Liver (tissue), 9 donors: ENCODE measurements around the gene NEFH. TPM values are rescaled to one million over a fixed set of nuclear protein-coding genes. Genes with fewer than 3 reads are reported as not detected.

Experiments used
- DNase-seq: peaks from one replicate; pipeline ENCODE4 v3.0.0-alpha.2; 2017; ENCODE audit warnings: low spot score
- H3K27ac ChIP-seq, 2 donors: one replicate each; pipeline ENCODE4 v1.7.0; 2013; ENCODE audit warnings: inconsistent platforms in 2 of 2, low read length in 2 of 2, control low read depth in 1 of 2, low read depth in 1 of 2, mild to moderate bottlenecking in 1 of 2
- H3K27me3 ChIP-seq, 4 donors: one replicate each; pipeline versions ENCODE4 v1.6.1 to v1.7.0; 2013; ENCODE audit warnings: low read length in 3 of 4, inconsistent platforms in 1 of 4, mild to moderate bottlenecking in 1 of 4, moderate library complexity in 1 of 4; ENCODE audit not compliant: control insufficient read depth in 4 of 4, insufficient read depth in 4 of 4
- H3K36me3 ChIP-seq, 4 donors: one replicate each; pipeline versions ENCODE4 v1.6.1 to v1.7.0; 2013; ENCODE audit warnings: low read length in 3 of 4, mild to moderate bottlenecking in 3 of 4, low read depth in 1 of 4, moderate library complexity in 1 of 4; ENCODE audit not compliant: control insufficient read depth in 4 of 4, insufficient read depth in 3 of 4
- H3K4me1 ChIP-seq, 4 donors: one replicate each; pipeline versions ENCODE4 v1.6.1 to v1.7.0; 2013; ENCODE audit warnings: low read length in 3 of 4, mild to moderate bottlenecking in 3 of 4, moderate library complexity in 1 of 4; ENCODE audit not compliant: control insufficient read depth in 4 of 4, insufficient read depth in 4 of 4
- H3K4me3 ChIP-seq, 3 donors: one replicate each; pipeline versions ENCODE4 v1.6.1 to v1.7.0; 2013; ENCODE audit warnings: low read length in 3 of 3, control low read depth in 1 of 3, low read depth in 1 of 3, mild to moderate bottlenecking in 1 of 3
- H3K9ac ChIP-seq, 2 donors: one replicate each; pipeline ENCODE4 v1.7.0; 2013; ENCODE audit warnings: low read length in 2 of 2, mild to moderate bottlenecking in 2 of 2, moderate library complexity in 2 of 2, control low read depth in 1 of 2, low read depth in 1 of 2
- H3K9me3 ChIP-seq, 4 donors: one replicate each; pipeline versions ENCODE4 v1.6.1 to v1.7.0; 2013; ENCODE audit warnings: low read length in 3 of 4; ENCODE audit not compliant: control insufficient read depth in 4 of 4
- EGR1 ChIP-seq, 2 donors: IDR thresholded peaks; 2 replicates each; pipeline ENCODE4 v1.6.1; 2016 to 2018; ENCODE audit warnings: antibody characterized with exemption in 2 of 2, low read depth in 2 of 2
- FOXA1 ChIP-seq: IDR thresholded peaks from 2 replicates; pipeline ENCODE4 v1.6.1; 2016; ENCODE audit warnings: antibody characterized with exemption
- FOXA2 ChIP-seq: IDR thresholded peaks from 2 replicates; pipeline ENCODE4 v1.6.1; 2016; ENCODE audit warnings: antibody characterized with exemption
- GABPA ChIP-seq, 2 donors: IDR thresholded peaks in 1 of 2; conservative IDR thresholded peaks in 1 of 2; 2 replicates each; pipeline ENCODE4 v1.6.1; 2016; ENCODE audit warnings: antibody characterized with exemption in 2 of 2, mild to moderate bottlenecking in 1 of 2, moderate library complexity in 1 of 2
- HNF4A ChIP-seq, 2 donors: conservative IDR thresholded peaks; 2 replicates each; pipeline ENCODE4 v1.6.1; 2016; ENCODE audit warnings: antibody characterized with exemption in 2 of 2, mild to moderate bottlenecking in 2 of 2
- JUND ChIP-seq, 2 donors: IDR thresholded peaks; 2 replicates each; pipeline ENCODE4 v1.6.1; 2016; ENCODE audit warnings: antibody characterized with exemption in 2 of 2
- NR2F2 ChIP-seq: IDR thresholded peaks from 2 replicates; pipeline ENCODE4 v1.6.1; 2016; ENCODE audit warnings: antibody characterized with exemption
- RAD21 ChIP-seq, 2 donors: IDR thresholded peaks; 2 replicates each; pipeline ENCODE4 v1.6.1; 2016; ENCODE audit warnings: antibody characterized with exemption in 2 of 2, mild to moderate bottlenecking in 2 of 2
- RXRA ChIP-seq, 2 donors: IDR thresholded peaks; 2 replicates each; pipeline ENCODE4 v1.6.1; 2017 to 2018; ENCODE audit warnings: antibody characterized with exemption in 2 of 2, mild to moderate bottlenecking in 1 of 2
- SP1 ChIP-seq: IDR thresholded peaks from 2 replicates; pipeline ENCODE4 v1.6.1; 2018; ENCODE audit warnings: antibody characterized with exemption, mild to moderate bottlenecking
- TAF1 ChIP-seq: conservative IDR thresholded peaks from 2 replicates; pipeline ENCODE4 v1.6.1; 2016; ENCODE audit warnings: antibody characterized with exemption, mild to moderate bottlenecking
- YY1 ChIP-seq: IDR thresholded peaks from 2 replicates; pipeline ENCODE4 v1.6.1; 2016; ENCODE audit warnings: antibody characterized with exemption, mild to moderate bottlenecking
- WGBS: extraction: QIAGEN DNeasy Blood & Tissue Kit; methylation state at CpG from one replicate; pipeline ENCODE4 v1.1.7; 2013; 5-methylcytosine and 5-hydroxymethylcytosine counted together
- polyA plus RNA-seq, 2 donors: library from polyadenylated mRNA; stranded (reverse) in 1 of 2; unstranded in 1 of 2; fragments of 200-250 nt in 1 of 2; fragments of >200 nt in 1 of 2; fragmentation: Nextera tagmentation in 1 of 2; extraction: Ambion mirVana in 1 of 2; gene quantifications; one replicate each; pipeline versions ENCODE4 v1.2.1 to v1.2.3, GENCODE V29; 2013 to 2015
- total RNA-seq, 2 donors: library from RNA; depleted of rRNA; stranded (reverse); fragments of >200 nt; gene quantifications; one replicate each; pipeline ENCODE4 v1.2.3, GENCODE V29; 2014
- TF ChIP-seq, protein P1 (sequence below): IDR thresholded peaks from 2 replicates; pipeline ENCODE4 v1.6.1; 2016; ENCODE audit warnings: antibody characterized with exemption
- TF ChIP-seq, protein P2 (sequence below): IDR thresholded peaks from 2 replicates; pipeline ENCODE4 v1.6.1; 2016; ENCODE audit warnings: antibody characterized with exemption
- TF ChIP-seq, protein P3 (sequence below): fragments of 150-350 bp; IDR thresholded peaks from 2 replicates; pipeline ENCODE4 v1.5.1; 2017; ENCODE audit warnings: improper control_type of control experiment, low read depth, low read length; ENCODE audit not compliant: missing input control
- TF ChIP-seq, protein P4 (sequence below): IDR thresholded peaks from 2 replicates; pipeline ENCODE4 v1.6.1; 2016; ENCODE audit warnings: antibody characterized with exemption
- donor health status: healthy.
- donor health status: healthy.
- donor health status: healthy.
- donor health status: healthy.
- donor health status: healthy.

Gene NEFH
- total and polyA plus RNA-seq, 4 donors, result 0.04 to 1.6 (median 0.21) TPM

DNA sequence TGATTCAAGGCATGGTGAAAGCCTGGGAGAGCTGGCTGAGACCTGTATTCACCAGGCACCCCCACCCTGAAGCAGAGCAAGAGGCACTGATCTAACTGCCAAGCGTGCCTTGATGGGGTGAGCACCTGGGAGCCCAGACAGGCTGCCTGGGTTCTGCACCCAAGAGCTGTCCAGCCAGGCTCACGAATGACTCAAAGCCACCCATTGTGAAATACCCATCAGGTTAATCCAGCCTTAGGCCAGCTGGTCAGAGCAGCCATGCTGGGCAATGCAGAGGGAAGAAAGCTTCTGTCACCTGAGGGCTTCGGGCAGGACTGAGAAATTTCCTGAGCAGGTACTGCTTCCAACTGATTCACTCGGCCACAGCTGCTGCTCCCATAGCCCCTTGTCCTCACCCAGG is 51.4 kb downstream of the NEFH start:
- TF ChIP-seq, protein P1, sequence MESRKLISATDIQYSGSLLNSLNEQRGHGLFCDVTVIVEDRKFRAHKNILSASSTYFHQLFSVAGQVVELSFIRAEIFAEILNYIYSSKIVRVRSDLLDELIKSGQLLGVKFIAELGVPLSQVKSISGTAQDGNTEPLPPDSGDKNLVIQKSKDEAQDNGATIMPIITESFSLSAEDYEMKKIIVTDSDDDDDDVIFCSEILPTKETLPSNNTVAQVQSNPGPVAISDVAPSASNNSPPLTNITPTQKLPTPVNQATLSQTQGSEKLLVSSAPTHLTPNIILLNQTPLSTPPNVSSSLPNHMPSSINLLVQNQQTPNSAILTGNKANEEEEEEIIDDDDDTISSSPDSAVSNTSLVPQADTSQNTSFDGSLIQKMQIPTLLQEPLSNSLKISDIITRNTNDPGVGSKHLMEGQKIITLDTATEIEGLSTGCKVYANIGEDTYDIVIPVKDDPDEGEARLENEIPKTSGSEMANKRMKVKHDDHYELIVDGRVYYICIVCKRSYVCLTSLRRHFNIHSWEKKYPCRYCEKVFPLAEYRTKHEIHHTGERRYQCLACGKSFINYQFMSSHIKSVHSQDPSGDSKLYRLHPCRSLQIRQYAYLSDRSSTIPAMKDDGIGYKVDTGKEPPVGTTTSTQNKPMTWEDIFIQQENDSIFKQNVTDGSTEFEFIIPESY, result no peak
- no peak for TF ChIP-seq TAF1
- TF ChIP-seq FOXA2, result no peak
- TF ChIP-seq JUND (IDR thresholded peaks at IDR 0.05), result no peak
- no peak for TF ChIP-seq GABPA (IDR thresholded peaks at IDR 0.05 in 1 of 2, conservative IDR thresholded peaks at IDR 0.05 in 1 of 2)
- TF ChIP-seq RAD21 (IDR thresholded peaks at IDR 0.05), result no peak
- no peak for TF ChIP-seq YY1
- TF ChIP-seq, protein P2, sequence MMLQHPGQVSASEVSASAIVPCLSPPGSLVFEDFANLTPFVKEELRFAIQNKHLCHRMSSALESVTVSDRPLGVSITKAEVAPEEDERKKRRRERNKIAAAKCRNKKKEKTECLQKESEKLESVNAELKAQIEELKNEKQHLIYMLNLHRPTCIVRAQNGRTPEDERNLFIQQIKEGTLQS, result no peak
- TF ChIP-seq, protein P3, sequence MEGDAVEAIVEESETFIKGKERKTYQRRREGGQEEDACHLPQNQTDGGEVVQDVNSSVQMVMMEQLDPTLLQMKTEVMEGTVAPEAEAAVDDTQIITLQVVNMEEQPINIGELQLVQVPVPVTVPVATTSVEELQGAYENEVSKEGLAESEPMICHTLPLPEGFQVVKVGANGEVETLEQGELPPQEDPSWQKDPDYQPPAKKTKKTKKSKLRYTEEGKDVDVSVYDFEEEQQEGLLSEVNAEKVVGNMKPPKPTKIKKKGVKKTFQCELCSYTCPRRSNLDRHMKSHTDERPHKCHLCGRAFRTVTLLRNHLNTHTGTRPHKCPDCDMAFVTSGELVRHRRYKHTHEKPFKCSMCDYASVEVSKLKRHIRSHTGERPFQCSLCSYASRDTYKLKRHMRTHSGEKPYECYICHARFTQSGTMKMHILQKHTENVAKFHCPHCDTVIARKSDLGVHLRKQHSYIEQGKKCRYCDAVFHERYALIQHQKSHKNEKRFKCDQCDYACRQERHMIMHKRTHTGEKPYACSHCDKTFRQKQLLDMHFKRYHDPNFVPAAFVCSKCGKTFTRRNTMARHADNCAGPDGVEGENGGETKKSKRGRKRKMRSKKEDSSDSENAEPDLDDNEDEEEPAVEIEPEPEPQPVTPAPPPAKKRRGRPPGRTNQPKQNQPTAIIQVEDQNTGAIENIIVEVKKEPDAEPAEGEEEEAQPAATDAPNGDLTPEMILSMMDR, result no peak
- no peak for TF ChIP-seq NR2F2
- TF ChIP-seq, protein P4, sequence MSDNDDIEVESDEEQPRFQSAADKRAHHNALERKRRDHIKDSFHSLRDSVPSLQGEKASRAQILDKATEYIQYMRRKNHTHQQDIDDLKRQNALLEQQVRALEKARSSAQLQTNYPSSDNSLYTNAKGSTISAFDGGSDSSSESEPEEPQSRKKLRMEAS, result no peak
- TF ChIP-seq RXRA (IDR thresholded peaks at IDR 0.05), result no peak
- TF ChIP-seq EGR1 (IDR thresholded peaks at IDR 0.05; ENCODE audit: low read depth in 2 of 2), result no peak
- no peak for TF ChIP-seq SP1
- TF ChIP-seq HNF4A (conservative IDR thresholded peaks at IDR 0.05), result no peak
- no peak overlapping the region for H3K27ac ChIP-seq
- no peaks in the 10 kb centered on the region for H3K9me3 ChIP-seq
- H3K4me3 ChIP-seq, result no peak overlapping the region
- no peak overlapping the region for H3K9ac ChIP-seq
- H3K4me1 ChIP-seq, result no peaks in the 10 kb centered on the region
- H3K36me3 ChIP-seq, result peaks cover 17 to 76% (median 59%) of the 10 kb centered on the region in 4 donors
- no peaks in the 10 kb centered on the region for H3K27me3 ChIP-seq
- WGBS, result 90% methylated on average over 4 of the region's 4 CpGs
- DNase-seq, result no peak

DNA sequence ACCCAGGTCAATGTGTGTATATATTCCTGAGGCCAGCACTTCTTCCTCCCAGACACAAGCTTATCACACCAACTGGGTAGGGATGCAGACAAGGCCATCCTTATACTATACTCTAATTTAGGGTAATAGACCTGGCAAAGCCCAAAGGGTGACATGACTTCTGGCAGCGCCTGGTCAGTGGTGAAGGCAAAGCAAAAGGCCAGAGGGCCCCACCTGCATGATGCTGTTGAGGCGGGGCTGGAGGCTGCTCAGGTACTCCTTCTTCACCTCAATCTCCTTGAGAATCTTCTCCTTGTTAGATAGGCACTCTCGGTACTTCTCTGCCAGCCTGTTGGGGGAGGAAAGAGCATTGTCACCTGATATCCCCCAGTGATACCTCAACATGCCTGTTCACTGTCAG is 56.4 kb downstream of the NEFH start:
- Histone ChIP-seq H3K36me3 (peaks cover 17 to 68% (median 50%) of the 10 kb centered on the region in 4 donors), H3K4me1 (no peaks in the 10 kb centered on the region), H3K4me3 (no peak overlapping the region), H3K27ac (no peak overlapping the region), H3K9ac (no peak overlapping the region), H3K9me3 (no peaks in the 10 kb centered on the region), H3K27me3 (no peaks in the 10 kb centered on the region)
- no peak for DNase-seq
- TF ChIP-seq HNF4A (conservative IDR thresholded peaks at IDR 0.05) (no peak), RAD21 (IDR thresholded peaks at IDR 0.05) (no peak), YY1 (no peak), FOXA1 (no peak), RXRA (IDR thresholded peaks at IDR 0.05) (no peak), NR2F2 (no peak), EGR1 (IDR thresholded peaks at IDR 0.05; ENCODE audit: low read depth in 2 of 2) (no peak)
- WGBS, result 97% methylated on average over 3 of the region's 3 CpGs
